GM12874 (cell line): Measurements from ENCODE around the gene REXO4.

Source experiments
- CTCF ChIP-seq: IDR thresholded peaks from 2 replicates; pipeline ENCODE4 v1.5.1; 2011; ENCODE audit warnings: low read depth, mild to moderate bottlenecking, control low read depth, low read length, moderate library complexity; ENCODE audit not compliant: insufficient read depth

REXO4 gene

GRCh38 chr9:133382507-133383141, 35.2 kb downstream of the REXO4 start:
- TF ChIP-seq CTCF = no peak

GRCh38 chr9:133380734-133381133, 37.1 kb downstream of the REXO4 start:
- TF ChIP-seq CTCF = no peak

DNA sequence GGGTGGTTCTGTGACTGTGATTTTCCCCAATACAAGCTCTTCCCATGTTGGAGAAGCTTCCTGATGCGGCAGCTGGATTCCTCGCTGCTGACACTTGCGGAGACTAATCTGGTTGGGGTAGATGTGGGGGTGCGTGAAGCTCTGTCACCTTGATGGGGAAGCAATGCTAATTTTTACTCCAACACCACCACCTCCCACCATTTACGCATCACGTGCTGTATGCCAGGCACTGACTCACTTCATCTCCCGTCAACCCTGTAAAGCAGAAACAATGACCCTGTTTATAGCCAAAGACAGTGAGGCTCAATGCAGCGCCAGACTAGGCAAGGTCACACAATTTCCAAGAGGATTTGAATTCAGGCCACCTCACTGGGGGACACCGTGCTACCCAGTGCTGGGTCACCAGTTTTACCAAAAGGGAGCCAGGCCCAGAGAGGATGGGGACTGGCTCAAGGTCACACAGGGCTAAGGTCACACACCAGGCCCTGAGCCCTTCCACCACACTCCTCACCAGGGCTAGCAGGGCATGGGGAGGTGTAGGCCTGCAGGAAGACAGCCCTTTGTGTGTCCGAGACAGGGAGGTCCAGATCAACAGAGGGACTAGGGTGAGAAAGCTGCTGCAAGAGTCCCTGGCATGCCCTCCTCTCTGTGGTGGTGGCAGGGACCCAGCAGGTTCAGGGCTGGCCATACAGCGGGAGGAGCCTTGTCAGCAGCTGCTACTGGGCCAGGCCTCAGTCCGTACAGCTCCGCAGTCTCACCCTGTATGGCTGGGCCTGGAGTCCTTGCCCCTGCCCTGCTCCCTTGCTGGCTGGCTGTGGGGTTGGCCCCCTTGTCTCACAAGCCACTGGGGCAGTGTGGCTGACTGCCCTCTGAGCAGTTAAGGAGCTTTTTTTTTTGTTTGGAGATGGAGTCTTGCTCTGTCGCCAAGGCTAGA, 38.4 kb downstream of the REXO4 start:
- TF ChIP-seq CTCF = no peak

GRCh38 chr9:133378408-133378962, 39.3 kb downstream of the REXO4 start:
- TF ChIP-seq CTCF = no peak

DNA sequence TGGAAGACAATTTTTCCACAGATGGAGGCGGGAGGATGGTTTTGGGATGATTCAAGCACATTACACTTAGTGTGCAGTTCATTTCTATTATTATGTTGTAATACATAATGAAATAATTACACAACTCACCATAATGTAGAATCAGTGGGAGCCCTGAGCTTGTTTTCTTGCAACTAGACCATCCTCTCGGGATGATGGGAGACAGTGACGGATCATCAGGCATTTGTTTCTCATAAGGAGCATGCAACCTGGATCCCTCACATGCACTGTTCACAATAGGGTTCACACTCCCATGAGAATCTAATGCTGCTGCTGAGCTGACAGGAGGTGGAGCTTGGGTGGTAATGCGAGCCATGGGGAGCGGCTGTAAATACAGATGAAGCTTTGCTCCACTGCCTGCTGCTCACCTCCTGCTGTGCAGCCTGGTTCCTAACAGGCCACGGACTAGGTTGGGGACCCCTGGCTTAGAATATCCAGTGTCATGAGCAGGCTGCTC, 40.0 kb downstream of the REXO4 start:
- no peak for TF ChIP-seq CTCF

DNA sequence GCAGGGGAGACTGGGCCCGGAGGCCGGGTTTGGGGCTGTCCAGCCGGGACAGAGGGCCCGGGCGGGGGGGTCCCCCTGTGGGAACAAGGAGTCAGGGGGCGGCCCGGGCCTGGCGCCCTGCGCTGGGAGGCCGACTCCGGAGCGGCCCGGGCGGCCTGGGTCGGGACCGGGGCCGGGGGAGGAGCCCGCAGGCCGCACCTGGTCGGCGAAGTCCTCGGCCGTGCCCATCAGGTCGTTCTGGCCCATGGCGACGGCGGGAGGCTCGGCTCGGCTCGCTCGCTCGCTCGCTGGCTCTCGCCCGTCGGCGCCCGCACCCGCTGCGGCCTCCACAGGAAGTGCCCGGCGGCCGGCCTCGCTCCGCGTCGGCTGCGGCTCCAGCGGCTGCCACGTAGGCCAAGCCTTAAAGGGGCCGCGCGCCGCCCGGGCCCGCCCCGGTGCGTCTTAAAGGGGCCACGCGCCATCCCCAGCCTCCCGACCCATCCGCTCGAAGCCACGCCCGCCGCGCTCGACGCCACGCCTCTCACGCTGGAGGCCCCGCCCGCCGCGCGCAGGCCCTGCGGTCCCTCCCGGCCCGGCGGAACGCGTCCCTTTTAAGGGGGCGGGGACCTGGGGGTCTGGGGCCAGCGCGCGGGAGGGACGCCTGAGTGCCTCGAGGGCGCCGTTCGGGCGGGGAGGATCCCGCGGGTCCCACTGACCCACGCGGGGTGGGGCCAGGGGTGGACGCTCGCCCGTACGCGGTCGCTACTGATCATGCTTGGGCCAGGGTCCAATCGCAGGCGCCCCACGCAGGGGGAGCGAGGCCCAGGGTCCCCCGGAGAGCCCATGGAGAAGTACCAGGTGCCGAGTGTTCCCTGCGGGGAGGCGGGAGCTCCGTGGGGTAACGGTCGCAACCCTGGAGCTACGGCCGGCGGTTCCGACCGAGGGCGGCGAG, 41.8 kb downstream of the REXO4 start, which contains the start of the genes STKLD1 and SURF4:
Gene STKLD1, plus strand, starts transcription at position 643 of the 931 bp plus-strand sequence. Its CDS starts 108 bp downstream, at position 751.
Gene SURF4, minus strand, starts transcription at position 337 of the 931 bp plus-strand sequence. Its CDS starts 91 bp downstream, at position 246.
- TF ChIP-seq CTCF = no peak
